Stomach smooth muscle (tissue), 2 donors: ENCODE measurements around the gene TRIO.

ENCODE experiments used
- H3K27ac ChIP-seq: one replicate; pipeline ENCODE4 v1.7.0; 2013; ENCODE audit warnings: mild to moderate bottlenecking, low read length, inconsistent platforms
- H3K27me3 ChIP-seq, 2 donors: one replicate each; pipeline ENCODE4 v1.7.0; 2013; ENCODE audit warnings: low read length in 2 of 2; ENCODE audit not compliant: insufficient read depth in 2 of 2, control insufficient read depth in 1 of 2
- H3K36me3 ChIP-seq, 2 donors: one replicate each; pipeline ENCODE4 v1.7.0; 2013; ENCODE audit warnings: low read length in 2 of 2; ENCODE audit not compliant: control insufficient read depth in 2 of 2, insufficient read depth in 2 of 2
- H3K4me1 ChIP-seq: one replicate; pipeline ENCODE4 v1.7.0; 2013; ENCODE audit warnings: low read length; ENCODE audit not compliant: control insufficient read depth, insufficient read depth
- H3K4me3 ChIP-seq, 2 donors: one replicate each; pipeline ENCODE4 v1.7.0; 2013; ENCODE audit warnings: low read length in 2 of 2
- H3K9ac ChIP-seq, 2 donors: one replicate each; pipeline ENCODE4 v1.7.0; 2013; ENCODE audit warnings: low read length in 2 of 2, mild to moderate bottlenecking in 1 of 2
- H3K9me3 ChIP-seq, 2 donors: one replicate each; pipeline ENCODE4 v1.7.0; 2013; ENCODE audit warnings: low read length in 2 of 2; ENCODE audit not compliant: control insufficient read depth in 2 of 2
- donor health status: healthy.
- donor health status: Pancreatic carcinoma.

Gene TRIO

GRCh38 chr5:14347522-14347921, 204.4 kb downstream of the TRIO start:
- H3K36me3 ChIP-seq: peaks cover 3 to 13% of the 10 kb centered on the region in 2 donors

GRCh38 chr5:14348142-14348541, 205.0 kb downstream of the TRIO start:
- H3K36me3 ChIP-seq: peaks cover 3 to 13% of the 10 kb centered on the region in 2 donors
- H3K4me1 ChIP-seq: peaks cover 6% of the 10 kb centered on the region
- no peaks in the 10 kb centered on the region for H3K9me3 ChIP-seq
- H3K4me3 ChIP-seq: no peak overlapping the region
- no peaks in the 10 kb centered on the region for H3K27me3 ChIP-seq
- H3K9ac ChIP-seq: no peak overlapping the region
- peak overlapping the region; percentile 25 for H3K27ac ChIP-seq

More at GRCh38 chr5:14347522-14347921, 204.4 kb downstream of the TRIO start:
- H3K4me3 ChIP-seq: no peak overlapping the region
- peak overlapping the region; percentile 25 for H3K27ac ChIP-seq
- peaks cover 6% of the 10 kb centered on the region for H3K4me1 ChIP-seq
- H3K9me3 ChIP-seq: no peaks in the 10 kb centered on the region
- H3K27me3 ChIP-seq: no peaks in the 10 kb centered on the region
- no peak overlapping the region for H3K9ac ChIP-seq

GRCh38 chr5:14349029-14349428, 205.9 kb downstream of the TRIO start:
- H3K4me1 ChIP-seq: peaks cover 6% of the 10 kb centered on the region
- peaks cover 0 to 13% of the 10 kb centered on the region in 2 donors for H3K36me3 ChIP-seq
- no peak overlapping the region for H3K27ac ChIP-seq
- no peaks in the 10 kb centered on the region for H3K9me3 ChIP-seq
- no peak overlapping the region for H3K9ac ChIP-seq
- no peak overlapping the region for H3K4me3 ChIP-seq
- H3K27me3 ChIP-seq: no peaks in the 10 kb centered on the region

- Histone ChIP-seq H3K9me3 (no peaks in the 10 kb centered on the region), H3K27ac (no peak overlapping the region), H3K36me3 (peaks cover 0 to 18% of the 10 kb centered on the region in 2 donors), H3K27me3 (no peaks in the 10 kb centered on the region), H3K4me1 (peaks cover 13% of the 10 kb centered on the region), H3K4me3 (no peak overlapping the region), H3K9ac (no peak overlapping the region)
Observed at GRCh38 chr5:14351086-14351661, 208.0 kb downstream of the TRIO start.

DNA sequence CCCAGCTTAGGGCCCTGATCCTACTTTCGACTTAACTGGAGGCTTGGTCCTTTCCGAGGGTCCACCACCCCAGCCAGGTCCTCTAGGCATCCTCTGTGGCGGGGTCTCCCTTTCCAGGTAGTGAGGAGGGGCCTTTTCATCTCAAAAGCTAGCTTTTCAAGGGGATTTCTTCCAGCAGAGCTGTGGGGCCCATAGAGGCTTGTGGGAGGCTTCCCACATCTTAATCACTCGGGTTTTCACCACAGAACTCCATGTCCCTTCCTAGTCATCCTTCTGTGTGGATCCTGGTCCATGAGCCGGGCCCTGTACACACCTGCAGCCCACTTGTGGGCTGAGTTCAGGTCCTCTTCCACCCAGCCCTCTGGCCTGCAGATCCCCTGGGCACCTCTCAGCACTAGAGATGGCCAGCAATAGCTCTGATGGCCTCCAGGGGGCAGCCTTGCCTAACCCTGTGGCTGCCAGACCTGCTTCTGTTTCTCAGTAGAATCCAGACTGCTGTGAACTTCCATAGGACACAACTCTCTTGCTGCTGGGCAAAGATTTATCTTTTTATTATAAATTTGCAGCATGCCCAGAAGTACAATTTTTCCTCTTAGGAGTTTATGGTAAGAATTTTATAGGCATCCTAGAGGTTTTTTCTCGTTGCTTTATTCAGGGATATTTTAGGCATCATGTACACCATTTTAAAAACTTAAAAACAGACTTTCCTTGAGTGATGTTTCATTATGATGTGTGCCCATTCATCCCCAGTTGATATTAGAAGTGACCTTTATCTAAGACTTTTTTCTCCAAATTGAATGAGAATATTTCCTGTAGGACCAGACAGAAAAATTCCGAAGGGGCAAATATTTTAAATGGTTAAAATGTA, 208.9 kb downstream of the TRIO start:
- no peak overlapping the region for H3K9ac ChIP-seq
- H3K36me3 ChIP-seq: peaks cover 0 to 18% of the 10 kb centered on the region in 2 donors
- no peak overlapping the region for H3K4me3 ChIP-seq
- H3K27me3 ChIP-seq: no peaks in the 10 kb centered on the region
- no peak overlapping the region for H3K27ac ChIP-seq
- peaks cover 18% of the 10 kb centered on the region for H3K4me1 ChIP-seq
- H3K9me3 ChIP-seq: no peaks in the 10 kb centered on the region

- H3K9me3 ChIP-seq: no peaks in the 10 kb centered on the region
- no peak overlapping the region for H3K9ac ChIP-seq
- peaks cover 16% of the 10 kb centered on the region for H3K4me1 ChIP-seq
- no peaks in the 10 kb centered on the region for H3K27me3 ChIP-seq
- peaks cover 0 to 12% of the 10 kb centered on the region in 2 donors for H3K36me3 ChIP-seq
- no peak overlapping the region for H3K4me3 ChIP-seq
- H3K27ac ChIP-seq: no peak overlapping the region
Observed at GRCh38 chr5:14353726-14354474, 210.8 kb downstream of the TRIO start.

DNA sequence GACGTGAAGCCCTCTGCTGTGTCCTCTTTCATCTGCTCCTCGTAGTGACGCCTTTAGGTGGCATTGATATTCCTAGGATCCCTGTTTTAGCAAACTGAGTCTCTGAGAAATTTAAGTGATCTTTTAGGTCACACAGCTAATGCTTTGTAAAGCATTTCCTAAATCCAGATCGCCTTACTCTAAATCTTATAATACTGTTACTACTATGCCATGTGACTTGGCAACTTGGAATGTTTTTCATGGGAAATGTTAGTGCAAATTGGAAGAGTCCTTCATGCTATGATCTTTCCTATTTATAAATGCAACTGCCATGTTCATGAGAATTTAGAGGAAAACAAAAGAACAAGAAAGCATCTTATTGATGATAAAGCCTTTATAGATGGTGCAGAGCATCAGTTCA, 212.2 kb downstream of the TRIO start:
- no peak overlapping the region for H3K27ac ChIP-seq
- no peak overlapping the region for H3K4me3 ChIP-seq
- peaks cover 16% of the 10 kb centered on the region for H3K4me1 ChIP-seq
- no peak overlapping the region for H3K9ac ChIP-seq
- no peaks in the 10 kb centered on the region for H3K9me3 ChIP-seq
- no peaks in the 10 kb centered on the region for H3K27me3 ChIP-seq
- H3K36me3 ChIP-seq: peaks cover 13 to 19% of the 10 kb centered on the region in 2 donors

DNA sequence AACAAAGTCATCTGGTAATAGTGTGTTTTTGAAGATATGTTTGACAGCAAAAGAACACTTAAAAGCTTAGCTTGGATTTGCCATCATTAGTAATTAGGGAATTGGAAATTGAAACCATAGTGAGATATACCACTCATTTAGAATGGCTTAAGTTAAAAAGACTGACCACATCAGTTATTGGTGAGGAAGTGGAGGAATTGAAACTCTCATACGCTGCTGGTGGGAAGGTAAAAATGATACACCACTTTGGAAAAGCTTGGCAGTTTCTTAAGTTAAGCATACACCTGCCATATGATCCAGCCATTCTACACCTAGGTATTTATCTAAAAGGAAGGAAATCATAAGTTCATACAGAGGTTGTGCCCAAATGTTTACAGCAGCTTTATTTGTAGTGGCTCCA, 213.2 kb downstream of the TRIO start:
- Histone ChIP-seq H3K27ac (no peak overlapping the region), H3K9ac (no peak overlapping the region), H3K4me1 (peaks cover 16% of the 10 kb centered on the region), H3K27me3 (no peaks in the 10 kb centered on the region), H3K36me3 (peaks cover 16 to 23% of the 10 kb centered on the region in 2 donors), H3K4me3 (no peak overlapping the region), H3K9me3 (no peaks in the 10 kb centered on the region)

DNA sequence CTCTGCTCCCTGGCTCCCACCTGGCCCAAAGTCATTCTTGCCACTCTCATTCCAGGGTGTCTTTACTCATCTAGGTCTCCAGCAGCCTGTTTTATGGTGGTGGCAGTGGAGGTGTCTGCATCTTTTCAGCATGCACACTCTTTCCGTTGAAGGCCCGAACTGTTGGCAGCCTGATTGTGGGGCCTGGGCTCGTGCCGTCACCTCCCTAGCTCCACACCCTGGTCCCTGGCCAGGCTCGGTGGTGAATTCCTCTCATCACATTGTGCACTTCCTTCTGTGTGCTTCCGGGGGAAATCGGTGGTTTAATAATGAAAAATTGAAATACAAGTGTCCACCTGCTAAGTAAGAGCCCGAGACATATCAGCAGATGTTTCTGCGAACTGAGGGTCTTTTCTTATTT, 214.3 kb downstream of the TRIO start:
- Histone ChIP-seq H3K36me3 (peaks cover 16 to 27% of the 10 kb centered on the region in 2 donors), H3K4me1 (peaks cover 16% of the 10 kb centered on the region), H3K27me3 (no peaks in the 10 kb centered on the region), H3K27ac (peak overlapping the region; percentile 11), H3K4me3 (no peak overlapping the region), H3K9ac (no peak overlapping the region), H3K9me3 (no peaks in the 10 kb centered on the region)

DNA sequence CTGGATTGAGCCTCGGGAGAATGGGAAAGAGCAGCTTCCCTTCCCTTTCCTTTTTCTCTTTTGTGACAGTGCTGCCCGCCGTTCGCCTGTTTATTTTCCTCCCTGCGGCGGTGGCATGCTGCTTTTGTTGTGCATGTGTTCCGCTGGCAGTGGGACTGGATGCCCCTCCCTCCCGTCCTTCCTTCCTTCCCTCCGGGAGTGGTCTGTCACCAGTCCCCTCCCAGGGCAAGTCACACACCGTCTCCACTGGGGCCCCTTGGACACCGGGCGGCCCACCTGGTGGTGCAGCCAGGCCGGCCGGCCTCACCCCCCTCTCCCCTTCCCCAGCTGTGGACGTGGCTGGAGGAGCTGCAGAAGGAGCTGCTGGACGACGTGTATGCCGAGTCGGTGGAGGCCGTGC, 214.7 kb downstream of the TRIO start:
- Histone ChIP-seq H3K9me3 (no peaks in the 10 kb centered on the region), H3K27me3 (no peaks in the 10 kb centered on the region), H3K36me3 (peaks cover 16 to 27% of the 10 kb centered on the region in 2 donors), H3K9ac (no peak overlapping the region), H3K4me1 (peaks cover 16% of the 10 kb centered on the region), H3K4me3 (no peak overlapping the region), H3K27ac (no peak overlapping the region)
